Measurements from ENCODE around the gene PTTG1IP. TPM values are rescaled to one million over a fixed set of nuclear protein-coding genes. Genes with fewer than 3 reads are reported as not detected.
"Not testable (repeated sequence)": the region's sequence is repeated elsewhere in the genome, so short reads cannot be mapped to it uniquely, and the experiment has no call there.

Gene PTTG1IP
- total and polyA plus RNA-seq, 7 donors: 49.7 to 208 (median 158) TPM

DNA sequence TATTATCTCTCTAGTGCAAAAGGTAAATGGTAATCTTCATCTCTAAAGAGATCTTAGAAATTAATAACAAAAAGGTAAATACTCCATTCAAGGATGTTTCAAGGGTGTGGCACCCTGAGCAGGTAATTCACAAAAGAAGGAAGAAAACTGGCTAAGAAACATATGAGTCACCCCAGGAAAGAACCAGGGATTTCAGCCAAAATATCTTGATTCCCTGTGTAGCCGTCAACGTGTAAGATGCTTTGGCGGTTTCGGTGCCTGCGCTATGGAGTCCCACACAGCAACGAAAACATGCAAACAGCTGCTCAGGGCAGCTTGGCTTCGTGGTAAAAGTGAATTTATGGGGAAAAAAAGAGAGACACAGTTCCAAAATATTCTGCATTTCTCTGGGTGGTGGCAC, 43.5 kb upstream of the PTTG1IP start:
- intact Hi-C loops (cut with DNase I): no loop called here
- 15 to 55% methylated on average over 7 of the region's 7 CpGs for WGBS, 2 donors
- H3K9me3 ChIP-seq: no peaks in the 10 kb centered on the region
- DNase-seq: no peak
- H3K27me3 ChIP-seq: peaks cover 0 to 20% (median 5%) of the 10 kb centered on the region in 3 donors
- no peak for TF ChIP-seq EP300 (IDR thresholded peaks at IDR 0.05)
- no peak for TF ChIP-seq POLR2AphosphoS5 (IDR thresholded peaks at IDR 0.05)
- TF ChIP-seq, protein P1, sequence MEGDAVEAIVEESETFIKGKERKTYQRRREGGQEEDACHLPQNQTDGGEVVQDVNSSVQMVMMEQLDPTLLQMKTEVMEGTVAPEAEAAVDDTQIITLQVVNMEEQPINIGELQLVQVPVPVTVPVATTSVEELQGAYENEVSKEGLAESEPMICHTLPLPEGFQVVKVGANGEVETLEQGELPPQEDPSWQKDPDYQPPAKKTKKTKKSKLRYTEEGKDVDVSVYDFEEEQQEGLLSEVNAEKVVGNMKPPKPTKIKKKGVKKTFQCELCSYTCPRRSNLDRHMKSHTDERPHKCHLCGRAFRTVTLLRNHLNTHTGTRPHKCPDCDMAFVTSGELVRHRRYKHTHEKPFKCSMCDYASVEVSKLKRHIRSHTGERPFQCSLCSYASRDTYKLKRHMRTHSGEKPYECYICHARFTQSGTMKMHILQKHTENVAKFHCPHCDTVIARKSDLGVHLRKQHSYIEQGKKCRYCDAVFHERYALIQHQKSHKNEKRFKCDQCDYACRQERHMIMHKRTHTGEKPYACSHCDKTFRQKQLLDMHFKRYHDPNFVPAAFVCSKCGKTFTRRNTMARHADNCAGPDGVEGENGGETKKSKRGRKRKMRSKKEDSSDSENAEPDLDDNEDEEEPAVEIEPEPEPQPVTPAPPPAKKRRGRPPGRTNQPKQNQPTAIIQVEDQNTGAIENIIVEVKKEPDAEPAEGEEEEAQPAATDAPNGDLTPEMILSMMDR (IDR thresholded peaks at IDR 0.05): no peak
- no peak for TF ChIP-seq POLR2A (IDR thresholded peaks at IDR 0.05)
- H3K27ac ChIP-seq: no peak overlapping the region
- no peak overlapping the region for H3K4me3 ChIP-seq
- no peaks in the 10 kb centered on the region for H3K36me3 ChIP-seq
- H3K4me1 ChIP-seq: peaks cover 0 to 2% (median 1%) of the 10 kb centered on the region in 4 donors

DNA sequence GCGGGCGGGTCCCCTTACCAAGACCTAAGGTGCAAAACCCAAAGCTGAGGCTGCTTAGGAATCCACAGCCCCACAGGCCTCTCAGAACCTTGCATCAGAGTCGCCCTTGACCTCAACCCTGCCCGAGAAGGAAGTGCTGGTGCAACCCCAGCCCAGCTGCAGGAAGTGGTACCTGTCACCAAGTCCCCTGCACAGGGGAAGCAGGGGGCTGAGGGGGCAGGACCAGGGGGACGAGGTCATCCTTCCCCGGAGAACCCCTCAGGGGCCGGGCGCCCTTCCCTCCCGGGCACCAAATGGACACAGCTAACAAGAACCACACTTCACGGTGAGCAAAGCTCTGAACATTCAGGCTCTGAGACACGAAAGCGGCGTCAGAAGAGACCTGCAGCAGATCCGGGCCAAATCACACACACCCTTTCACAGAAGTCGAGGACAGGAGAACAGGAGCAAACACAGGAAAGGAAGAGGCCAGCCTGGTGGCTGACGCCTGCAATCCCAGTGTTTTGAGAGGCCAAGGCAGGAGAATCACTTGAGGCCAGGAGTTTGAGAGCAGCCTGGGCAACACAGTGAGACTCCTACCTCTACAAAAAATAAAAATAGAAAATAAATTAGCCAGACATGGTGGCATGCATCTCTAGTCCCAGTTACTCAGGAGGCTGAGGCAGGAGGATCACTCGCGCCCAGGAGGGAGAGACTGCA, 40.8 kb upstream of the PTTG1IP start:
- 54 to 82% methylated on average over 18 of the region's 18 CpGs for WGBS, 2 donors
- intact Hi-C loops (cut with DNase I): no loop called here
- H3K27me3 ChIP-seq: peaks cover 0 to 2% (median 0%) of the 10 kb centered on the region in 3 donors
- DNase-seq: no peak
- H3K4me3 ChIP-seq: no peak overlapping the region
- no peak overlapping the region for H3K27ac ChIP-seq
- TF ChIP-seq, protein P1 (IDR thresholded peaks at IDR 0.05): no peak
- TF ChIP-seq POLR2A (IDR thresholded peaks at IDR 0.05) (no peak), EP300 (IDR thresholded peaks at IDR 0.05) (no peak), POLR2AphosphoS5 (IDR thresholded peaks at IDR 0.05) (no peak)
- H3K36me3 ChIP-seq: no peaks in the 10 kb centered on the region
- peaks cover 0 to 28% (median 25%) of the 10 kb centered on the region in 4 donors for H3K4me1 ChIP-seq
- H3K9me3 ChIP-seq: no peaks in the 10 kb centered on the region

DNA sequence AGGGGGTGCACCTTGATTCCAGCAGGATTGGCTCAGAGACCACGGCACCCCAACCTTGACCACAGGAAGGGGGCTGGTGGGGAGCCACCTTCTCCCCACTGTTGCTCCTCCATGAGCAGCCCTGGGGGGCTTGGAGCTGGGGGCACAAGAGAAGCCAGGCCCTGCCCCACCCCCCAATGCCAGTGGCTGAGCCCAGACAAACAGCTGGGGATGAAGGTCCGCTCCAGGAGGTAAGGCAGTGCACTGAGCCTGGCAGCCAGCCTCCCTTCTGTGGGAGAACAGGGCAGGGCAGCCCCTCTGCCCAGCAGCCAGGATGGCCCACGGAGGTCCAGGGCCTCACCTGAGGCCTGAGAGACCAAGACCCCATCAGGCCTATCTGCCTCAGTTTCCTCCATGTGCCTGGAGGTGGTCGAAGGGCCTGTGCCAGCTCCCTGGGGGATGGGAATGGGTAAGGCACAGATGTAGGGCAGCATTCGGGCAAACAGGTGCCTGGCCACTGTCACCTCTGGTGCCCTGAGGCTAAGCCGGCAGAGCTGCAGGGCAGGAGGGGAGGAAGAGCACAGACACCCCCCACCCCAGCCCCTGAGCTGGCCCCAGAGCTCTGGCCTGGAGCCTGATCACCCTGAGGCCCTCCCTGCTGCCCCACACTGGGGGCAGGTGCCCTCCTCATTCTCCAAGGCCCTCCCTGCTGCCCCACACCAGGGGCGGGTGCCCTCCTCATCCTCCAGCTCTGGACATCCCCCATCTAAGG, 40.1 kb upstream of the PTTG1IP start:
- no peak for DNase-seq
- no peaks in the 10 kb centered on the region for H3K27me3 ChIP-seq
- H3K4me1 ChIP-seq: peaks cover 0 to 35% (median 32%) of the 10 kb centered on the region in 4 donors
- no peaks in the 10 kb centered on the region for H3K9me3 ChIP-seq
- intact Hi-C loops (cut with DNase I): no loop called here
- no peaks in the 10 kb centered on the region for H3K36me3 ChIP-seq
- no peak overlapping the region for H3K4me3 ChIP-seq
- no peak overlapping the region for H3K27ac ChIP-seq
- TF ChIP-seq POLR2AphosphoS5 (IDR thresholded peaks at IDR 0.05): no peak
- TF ChIP-seq POLR2A (IDR thresholded peaks at IDR 0.05): no peak
- TF ChIP-seq EP300 (IDR thresholded peaks at IDR 0.05): no peak
- TF ChIP-seq, protein P1 (IDR thresholded peaks at IDR 0.05): no peak
- 67% methylated on average over 7 of the region's 7 CpGs for WGBS, 2 donors

GRCh38 chr21:44912506-44913412, 39.3 kb upstream of the PTTG1IP start:
- Histone ChIP-seq H3K27ac (peak overlapping the region in 2 of 4 donors; percentile 83 to 92), H3K4me1 (peaks cover 0 to 43% (median 39%) of the 10 kb centered on the region in 4 donors)
- H3K9me3 ChIP-seq; H3K36me3 ChIP-seq; DNase-seq; intact Hi-C loops (cut with DNase I); H3K4me3 ChIP-seq; H3K27me3 ChIP-seq: not testable (repeated sequence)
- 72 to 73% methylated on average over 19 of the region's 25 CpGs for WGBS, 2 donors

GRCh38 chr21:44912158-44912473, 38.6 kb upstream of the PTTG1IP start:
- intact Hi-C loops (cut with DNase I): no loop called here
- Histone ChIP-seq H3K27me3 (no peaks in the 10 kb centered on the region), H3K4me3 (no peak overlapping the region), H3K4me1 (peaks cover 0 to 49% (median 45%) of the 10 kb centered on the region in 4 donors), H3K27ac (peak overlapping the region; percentile 54 to 92 (median 72)), H3K9me3 (no peaks in the 10 kb centered on the region), H3K36me3 (no peaks in the 10 kb centered on the region)
- TF ChIP-seq EP300 (IDR thresholded peaks at IDR 0.05) (no peak), POLR2A (IDR thresholded peaks at IDR 0.05) (no peak)
- WGBS, 2 donors: 31 to 34% methylated on average over 8 of the region's 8 CpGs
- DNase-seq: no peak

All from sigmoid colon (tissue), 7 donors.